Heart right ventricle (tissue), 16 donors: ENCODE results near the gene RALY. TPM values are rescaled to one million over a fixed set of nuclear protein-coding genes. Genes with fewer than 3 reads are reported as not detected.

Experiments used
- ATAC-seq, 8 donors: fragments of 200-7000 bp; cut with Tn5 transposase; one replicate each; pipeline ENCODE4 v1.9.1; 2020; ENCODE audit warnings: mild to moderate bottlenecking in 8 of 8, moderate library complexity in 8 of 8, moderate number of reproducible peaks in 1 of 8
- DNase-seq, 2 donors: peaks; one replicate each; pipeline ENCODE4 v3.0.0-alpha.2; 2020
- H3K27ac ChIP-seq, 10 donors: fragments of 200-600 bp; sonication (generic) in 2 of 10; one replicate each; pipeline versions ENCODE4 v1.5.0 to v1.8.0; 2020 to 2022; ENCODE audit warnings: mild to moderate bottlenecking in 3 of 10
- H3K27me3 ChIP-seq, 7 donors: fragments of 200-600 bp; one replicate each; pipeline ENCODE4 v1.8.0; 2021 to 2022; ENCODE audit warnings: mild to moderate bottlenecking in 2 of 7
- H3K36me3 ChIP-seq, 9 donors: fragments of 200-600 bp; sonication (generic) in 1 of 9; one replicate each; pipeline versions ENCODE4 v1.5.0 to v1.8.0; 2020 to 2022; ENCODE audit warnings: mild to moderate bottlenecking in 2 of 9
- H3K4me1 ChIP-seq, 9 donors: fragments of 200-600 bp; sonication (generic) in 1 of 9; one replicate each; pipeline versions ENCODE4 v1.5.0 to v1.8.0; 2020 to 2022; ENCODE audit warnings: mild to moderate bottlenecking in 4 of 9
- H3K4me3 ChIP-seq, 10 donors: fragments of 200-600 bp; sonication (generic) in 2 of 10; one replicate each; pipeline versions ENCODE4 v1.5.0 to v1.8.0; 2020 to 2022; ENCODE audit warnings: mild to moderate bottlenecking in 7 of 10, moderate library complexity in 2 of 10
- H3K9me3 ChIP-seq, 11 donors: fragments of 200-600 bp in 10 of 11; sonication (generic) in 2 of 11; one replicate each; pipeline versions ENCODE4 v1.5.0 to v1.8.0; 2013 to 2022; ENCODE audit warnings: mild to moderate bottlenecking in 2 of 11, control low read depth in 1 of 11, moderate library complexity in 1 of 11
- CTCF ChIP-seq, 9 donors: fragments of 200-600 bp; sonication (generic) in 2 of 9; IDR thresholded peaks; one replicate each; pipeline versions ENCODE4 v1.5.0 to v1.8.0; 2021 to 2022; ENCODE audit warnings: antibody characterized with exemption in 9 of 9, mild to moderate bottlenecking in 5 of 9, moderate library complexity in 1 of 9
- WGBS, 2 donors: extraction: QIAGEN DNeasy Blood & Tissue Kit; methylation state at CpG; one replicate each; pipeline ENCODE4 v1.1.7; 2013; ENCODE audit warnings: inconsistent platforms in 1 of 2; 5-methylcytosine and 5-hydroxymethylcytosine counted together
- intact Hi-C, 10 donors: fragments of 100-400 bp; cut with DNase I; formaldehyde crosslinking; loops; one replicate each; pipeline versions ENCODE4 v1.11.1 to v1.14.2; 2022
- polyA plus RNA-seq, 2 donors: library from polyadenylated mRNA; stranded (reverse); fragments of 200-250 nt; gene quantifications; one replicate each; pipeline ENCODE4 v1.2.3, GENCODE V29; 2013
- total RNA-seq, 10 donors: library from RNA; stranded (reverse); fragmentation: NEBNext Ultra II Directional in 3 of 10; extraction: Animal tissue kit (Norgen Biotek cat#: 25700) in 3 of 10; gene quantifications; one replicate each; pipeline versions ENCODE4 v1.2.1 to v1.2.4, GENCODE V29; 2021 to 2023
- donor health status: Arrhythmogenic right ventricular cardiomyopathy.
- donor health status: ischemic (EF 13 %, LVEDD 7.1; RV severe dilation, severe dysfunction).
- donor health status: healthy with polysubstance abuse.
- donor health status: DM: no; HTN: yes; CAD: no.
- donor health status: DM: no; HTN: no; CAD: no.
- donor health status: ischemic (EF 25% LVEDD 6.9; RV normal size, moderate dysfunction).
- donor health status: ischemic (EF 25% LVEDD 5.7; RV mildly dilated, moderate dysfunction).
- donor health status: healthy.
- donor health status: DM: yes; HTN: yes; CAD: no.
- donor health status: Ischemic cardiomyopathy.
- donor health status: ischemic (EF 35%, LVEDD 5.7; RV mildly dilated, moderate dysfunction).
- donor health status: nonischemic (EF 11% LVEDD 7.7; RV severe dilation, severe dysfunction).
- donor health status: DM: yes; HTN: yes; CAD: no.
- donor health status: PGD.
- donor health status: ischemic (EF 29% LVEDD 5.4; RV normal size, mild dysfunction).
- donor health status: nonischemic (EF 23%, LVEDD 6.1; RV moderate dilation, normal function).

The RALY gene
- total and polyA plus RNA-seq, 12 donors = 84.3 to 234 (median 104) TPM

DNA sequence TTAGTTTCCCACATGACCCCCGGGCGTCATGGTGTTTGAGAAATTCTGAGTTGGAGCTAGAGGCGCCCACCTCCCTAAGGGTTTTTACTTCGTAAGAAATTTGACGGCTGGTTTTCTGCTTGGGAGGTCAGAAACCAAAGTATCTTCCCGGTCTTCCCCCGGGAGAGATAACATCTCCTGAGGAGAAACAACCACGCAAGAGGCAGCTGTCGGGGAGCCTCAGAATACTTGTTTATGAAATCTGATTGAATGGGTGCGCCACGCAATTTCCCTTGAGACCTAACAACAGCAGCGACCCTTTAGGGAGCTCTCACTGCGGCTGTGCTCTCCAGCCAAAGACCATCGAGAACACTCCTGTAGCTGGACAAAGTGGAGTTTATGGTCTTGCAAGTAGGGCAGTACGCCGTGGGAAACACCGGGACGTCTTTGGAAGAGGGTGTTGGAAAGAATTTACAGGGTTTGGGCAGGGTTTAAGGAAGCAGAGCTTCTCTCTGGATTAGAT is 118.9 kb downstream of the RALY start:
- Histone ChIP-seq H3K27ac (peak overlapping the region; percentile 53 to 98 (median 94)), H3K4me3 (peak overlapping the region in 9 of 10 donors; percentile 69 to 95 (median 80)), H3K9me3 (no peaks in the 10 kb centered on the region), H3K4me1 (peaks cover 4 to 44% (median 35%) of the 10 kb centered on the region in 9 donors), H3K27me3 (no peaks in the 10 kb centered on the region), H3K36me3 (peaks cover 0 to 22% (median 0%) of the 10 kb centered on the region in 9 donors)
- peak in 1 of 2 donors; percentile 18 for DNase-seq
- 0 to 1% methylated on average over 18 of the region's 18 CpGs for WGBS, 2 donors
- peak in 4 of 8 donors; percentile 4 to 27 (median 14) for ATAC-seq
- TF ChIP-seq CTCF (IDR thresholded peaks at IDR 0.05) = no peak
- intact Hi-C loops = loop anchor here in 1 of 10 donors (5.0 kb wide), 1 partner anchor 120 kb away; the partner anchor contains the start of gene RALY

DNA sequence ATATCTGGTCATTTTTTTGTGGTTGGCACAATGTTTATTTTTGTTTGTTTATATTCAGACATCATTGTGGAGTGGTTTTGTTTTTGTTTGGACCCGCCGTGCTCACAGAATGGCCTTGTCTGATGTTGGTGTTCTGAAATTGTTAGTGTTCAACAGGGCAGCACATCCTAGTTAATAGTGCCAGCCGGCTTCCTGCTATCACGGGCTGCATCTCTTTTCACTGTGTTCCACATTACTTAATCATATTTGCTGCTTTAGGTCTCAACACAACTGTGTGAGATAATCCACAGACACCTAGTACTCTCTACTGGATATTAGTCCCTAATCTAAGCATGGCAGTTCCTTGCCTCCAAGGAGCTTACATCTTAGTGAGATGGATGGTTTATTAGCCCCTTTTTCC is 121.1 kb downstream of the RALY start:
- Histone ChIP-seq H3K9me3 (no peaks in the 10 kb centered on the region), H3K27ac (no peak overlapping the region), H3K36me3 (peaks cover 0 to 2% (median 0%) of the 10 kb centered on the region in 9 donors), H3K27me3 (no peaks in the 10 kb centered on the region), H3K4me3 (no peak overlapping the region), H3K4me1 (peaks cover 4 to 22% (median 18%) of the 10 kb centered on the region in 9 donors)
- no peak for DNase-seq
- intact Hi-C loops = loop anchor here in 1 of 10 donors (5.0 kb wide), 1 partner anchor 123 kb away; the partner anchor contains the start of gene RALY
- WGBS, 2 donors = 90 to 91% methylated on average over 4 of the region's 4 CpGs
- TF ChIP-seq CTCF (IDR thresholded peaks at IDR 0.05) = no peak
- ATAC-seq = no peak

DNA sequence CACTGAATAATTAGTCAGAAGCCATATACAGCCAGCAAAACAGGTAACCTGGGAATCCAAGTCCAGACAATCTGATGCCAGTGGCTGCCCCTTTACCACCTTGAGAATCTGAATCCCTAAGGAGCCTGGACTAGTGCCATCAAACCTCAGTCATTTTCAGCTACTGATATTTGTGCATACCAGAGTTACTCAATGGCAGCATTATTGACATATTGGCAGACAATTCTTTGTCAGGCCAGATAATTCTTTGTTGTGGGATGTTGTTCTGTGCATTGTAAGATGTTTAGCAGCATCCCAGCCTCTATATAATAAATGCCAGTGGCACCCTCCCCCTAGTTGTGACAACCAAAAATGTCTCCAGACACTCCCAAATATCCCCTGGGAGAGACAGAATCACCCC is 121.5 kb downstream of the RALY start:
- peaks cover 2 to 18% (median 14%) of the 10 kb centered on the region in 9 donors for H3K4me1 ChIP-seq
- intact Hi-C loops = no loop called here
- H3K27ac ChIP-seq = no peak overlapping the region
- no peaks in the 10 kb centered on the region for H3K27me3 ChIP-seq
- ATAC-seq (no peak), DNase-seq (no peak)
- H3K9me3 ChIP-seq = no peaks in the 10 kb centered on the region
- no peaks in the 10 kb centered on the region for H3K36me3 ChIP-seq
- TF ChIP-seq CTCF (IDR thresholded peaks at IDR 0.05) = no peak
- H3K4me3 ChIP-seq = no peak overlapping the region

- no peaks in the 10 kb centered on the region for H3K9me3 ChIP-seq
- intact Hi-C loops = loop anchor here in 7 of 10 donors (5.0 to 10.0 kb wide), 5 partner anchors 43 to 255 kb away; no protein-coding TSS in a partner anchor
Observed at GRCh38 chr20:34120213-34120612, 126.5 kb downstream of the RALY start.

More at GRCh38 chr20:34120213-34120612, 126.5 kb downstream of the RALY start:
- ATAC-seq = no peak
- Histone ChIP-seq H3K27me3 (no peaks in the 10 kb centered on the region), H3K4me1 (no peaks in the 10 kb centered on the region), H3K36me3 (no peaks in the 10 kb centered on the region), H3K27ac (no peak overlapping the region), H3K4me3 (no peak overlapping the region)
- TF ChIP-seq CTCF (IDR thresholded peaks at IDR 0.05) = no peak
- DNase-seq = no peak
- WGBS, 2 donors = 93 to 96% methylated on average over 2 of the region's 2 CpGs
